ENCODE results near the gene ZNF322. TPM values are rescaled to one million over a fixed set of nuclear protein-coding genes. Genes with fewer than 3 reads are reported as not detected.

ZNF322 gene
- total and polyA plus RNA-seq, 2 of the 8 experiments (the other 6 are each of a cell fraction or from before 2014, with no cell fraction given): 5.3 to 35.0 TPM

- peak; percentile 87 to 95; a peak in 3 of 4 replicates for TF ChIP-seq SIN3A (conservative IDR thresholded peaks at IDR 0.05 in 1 of 2, IDR thresholded peaks at IDR 0.05 in 1 of 2; ENCODE audit: low read depth in 1 of 2, low read length in 2 of 2)
- peak; percentile 80; the same call in 1 of the 2 replicates for TF ChIP-seq POLR2AphosphoS5 (IDR thresholded peaks at IDR 0.05; ENCODE audit: low read depth, low read length)
- TF ChIP-seq TAF1 (IDR thresholded peaks at IDR 0.05; ENCODE audit: low read depth, low read length): peak; percentile 81
These were observed 62.8 kb downstream of the ZNF322 start, which contains the start of gene ABT1 (continued) for GRCh38 chr6:26596579-26597388.

All from H1 (cell line).